ENCODE results near the gene TNFRSF18. TPM values are rescaled to one million over a fixed set of nuclear protein-coding genes. Genes with fewer than 3 reads are reported as not detected.
"Not testable (repeated sequence)": the region's sequence is repeated elsewhere in the genome, so short reads cannot be mapped to it uniquely, and the experiment has no call there.

The TNFRSF18 gene
- total RNA-seq, 1 donor from 2014 or later, result 0.98 TPM

DNA sequence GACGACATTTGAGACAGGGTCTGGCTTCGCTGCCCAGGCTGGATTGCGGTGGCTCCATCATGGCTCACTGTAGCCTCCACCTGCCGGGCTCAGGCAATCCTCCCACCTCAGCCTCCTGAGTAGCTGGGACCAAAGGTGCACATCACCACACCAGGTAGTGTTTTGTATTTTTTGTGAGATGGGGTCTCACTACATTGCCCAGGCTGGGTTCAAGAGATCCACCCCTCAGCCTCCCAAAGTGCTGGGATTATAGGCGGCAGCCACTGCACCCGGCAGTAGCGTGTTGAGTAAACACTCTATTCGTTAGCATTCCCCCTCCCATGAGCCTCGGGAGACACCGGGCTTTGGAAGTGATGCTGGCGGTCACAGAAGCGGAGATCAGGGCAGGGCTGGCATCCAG, 46.9 kb upstream of the TNFRSF18 start:
- no peaks in the 10 kb centered on the region for H3K27me3 ChIP-seq
- no peak overlapping the region for H3K4me3 ChIP-seq
- intact Hi-C loops (cut with DNase I), result no loop called here
- no peaks in the 10 kb centered on the region for H3K9me3 ChIP-seq
- H3K4me1 ChIP-seq, result no peaks in the 10 kb centered on the region
- ATAC-seq (no peak), DNase-seq (no peak)
- peaks cover 50% of the 10 kb centered on the region for H3K36me3 ChIP-seq
- no peak overlapping the region for H3K27ac ChIP-seq
- TF ChIP-seq, protein P1, sequence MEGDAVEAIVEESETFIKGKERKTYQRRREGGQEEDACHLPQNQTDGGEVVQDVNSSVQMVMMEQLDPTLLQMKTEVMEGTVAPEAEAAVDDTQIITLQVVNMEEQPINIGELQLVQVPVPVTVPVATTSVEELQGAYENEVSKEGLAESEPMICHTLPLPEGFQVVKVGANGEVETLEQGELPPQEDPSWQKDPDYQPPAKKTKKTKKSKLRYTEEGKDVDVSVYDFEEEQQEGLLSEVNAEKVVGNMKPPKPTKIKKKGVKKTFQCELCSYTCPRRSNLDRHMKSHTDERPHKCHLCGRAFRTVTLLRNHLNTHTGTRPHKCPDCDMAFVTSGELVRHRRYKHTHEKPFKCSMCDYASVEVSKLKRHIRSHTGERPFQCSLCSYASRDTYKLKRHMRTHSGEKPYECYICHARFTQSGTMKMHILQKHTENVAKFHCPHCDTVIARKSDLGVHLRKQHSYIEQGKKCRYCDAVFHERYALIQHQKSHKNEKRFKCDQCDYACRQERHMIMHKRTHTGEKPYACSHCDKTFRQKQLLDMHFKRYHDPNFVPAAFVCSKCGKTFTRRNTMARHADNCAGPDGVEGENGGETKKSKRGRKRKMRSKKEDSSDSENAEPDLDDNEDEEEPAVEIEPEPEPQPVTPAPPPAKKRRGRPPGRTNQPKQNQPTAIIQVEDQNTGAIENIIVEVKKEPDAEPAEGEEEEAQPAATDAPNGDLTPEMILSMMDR (IDR thresholded peaks at IDR 0.05), result no peak

DNA sequence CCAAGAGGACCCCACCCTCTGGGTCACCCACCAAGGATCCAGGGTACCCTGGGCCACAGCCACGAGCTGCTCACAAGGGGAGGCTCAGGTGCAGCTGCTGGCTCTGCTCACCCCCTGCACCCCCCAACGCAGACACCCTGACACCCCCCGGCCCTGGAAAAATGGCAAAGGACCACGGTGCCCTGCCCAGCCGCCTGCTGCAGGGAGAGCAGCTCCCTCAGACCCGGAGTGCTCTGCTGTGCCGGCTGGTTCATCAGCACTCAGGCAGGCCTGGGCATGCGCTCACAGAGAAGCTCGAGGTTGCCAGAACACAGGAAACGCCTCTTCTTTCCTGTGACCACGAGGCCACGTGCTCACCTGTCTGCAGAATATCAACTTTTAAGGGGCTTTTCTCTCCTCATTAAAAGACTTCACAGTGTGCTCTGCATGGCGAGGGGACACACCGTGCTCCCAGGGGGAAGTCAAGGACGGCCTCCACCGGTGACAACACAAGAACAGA, 44.4 kb upstream of the TNFRSF18 start:
- Histone ChIP-seq H3K4me3 (no peak overlapping the region), H3K27ac (no peak overlapping the region), H3K4me1 (no peaks in the 10 kb centered on the region), H3K36me3 (peaks cover 37% of the 10 kb centered on the region), H3K27me3 (peaks cover 6% of the 10 kb centered on the region), H3K9me3 (no peaks in the 10 kb centered on the region)
- ATAC-seq, result peak; percentile 13
- intact Hi-C loops (cut with DNase I), result no loop called here
- no peak for DNase-seq
- TF ChIP-seq, protein P1 (IDR thresholded peaks at IDR 0.05), result no peak

DNA sequence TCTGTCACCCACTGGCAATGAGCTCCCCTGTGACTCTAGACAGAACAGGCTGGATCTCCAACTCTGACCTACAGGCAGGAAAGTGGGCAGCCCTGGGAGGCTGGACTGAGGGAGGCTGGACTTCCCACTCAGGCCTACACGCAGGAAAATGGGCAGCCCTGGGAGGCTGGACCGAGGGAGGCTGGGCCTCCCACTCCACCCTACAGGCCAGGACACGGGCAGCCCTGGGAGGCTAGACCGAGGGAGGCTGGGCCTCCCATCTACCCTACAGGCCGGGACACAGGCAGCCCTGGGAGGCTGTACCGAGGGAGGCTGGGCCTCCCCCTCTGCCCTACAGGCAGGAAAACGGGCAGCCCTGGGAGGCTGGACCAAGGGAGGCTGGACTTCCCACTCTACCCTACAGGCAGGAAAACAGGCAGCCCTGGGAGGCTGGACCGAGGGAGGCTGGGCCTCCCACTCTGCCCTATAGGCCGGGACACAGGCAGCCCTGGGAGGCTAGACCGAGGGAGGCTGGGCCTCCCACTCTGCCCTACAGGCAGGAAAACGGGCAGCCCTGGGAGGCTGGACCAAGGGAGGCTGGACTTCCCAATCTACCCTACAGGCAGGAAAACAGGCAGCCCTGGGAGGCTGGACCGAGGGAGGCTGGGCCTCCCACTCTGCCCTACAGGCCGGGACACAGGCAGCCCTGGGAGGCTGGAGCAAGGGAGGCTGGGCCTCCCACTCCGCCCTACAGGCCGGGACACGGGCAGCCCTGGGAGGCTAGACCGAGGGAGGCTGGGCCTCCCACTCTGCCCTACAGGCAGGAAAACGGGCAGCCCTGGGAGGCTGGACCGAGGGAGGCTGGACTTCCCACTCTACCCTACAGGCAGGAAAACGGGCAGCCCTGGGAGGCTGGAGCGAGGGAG, 41.9 kb upstream of the TNFRSF18 start:
- ATAC-seq; H3K4me3 ChIP-seq; intact Hi-C loops (cut with DNase I); H3K27ac ChIP-seq; H3K9me3 ChIP-seq; DNase-seq; H3K4me1 ChIP-seq: not testable (repeated sequence)
- peaks cover 11% of the 10 kb centered on the region for H3K27me3 ChIP-seq
- H3K36me3 ChIP-seq, result peaks cover 12% of the 10 kb centered on the region

DNA sequence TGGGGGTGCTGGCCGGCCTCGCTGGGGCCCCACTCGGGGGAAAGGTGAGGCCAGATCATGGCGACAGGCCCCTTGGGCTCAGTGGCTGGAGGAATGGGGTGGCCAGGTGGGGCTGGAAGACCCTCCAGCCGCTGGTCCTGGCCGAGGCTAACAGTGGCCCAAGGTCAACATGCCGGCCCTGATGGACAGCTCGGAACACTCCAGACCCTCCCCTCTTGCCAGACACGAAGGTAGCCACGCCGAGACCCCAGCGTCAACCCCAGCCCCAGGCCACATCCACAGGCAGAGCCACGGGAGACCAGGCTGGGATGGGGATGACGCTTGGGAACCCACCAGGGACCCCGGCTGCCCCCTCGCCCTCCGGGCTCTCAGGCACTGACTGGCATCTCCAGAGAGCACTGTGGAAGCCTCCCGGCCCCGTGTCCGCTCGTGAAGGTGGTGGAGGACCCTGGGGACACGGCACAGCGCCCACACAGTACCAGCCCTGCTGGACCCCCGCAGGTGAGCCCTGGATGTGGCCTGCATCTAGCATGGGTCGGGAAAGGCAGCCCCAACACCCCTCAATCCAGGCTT, 41.0 kb upstream of the TNFRSF18 start:
- TF ChIP-seq, protein P1 (IDR thresholded peaks at IDR 0.05), result no peak
- ATAC-seq (no peak), DNase-seq (no peak)
- no peaks in the 10 kb centered on the region for H3K4me1 ChIP-seq
- H3K4me3 ChIP-seq, result no peak overlapping the region
- H3K9me3 ChIP-seq, result no peaks in the 10 kb centered on the region
- H3K27me3 ChIP-seq, result peaks cover 11% of the 10 kb centered on the region
- H3K27ac ChIP-seq, result no peak overlapping the region
- intact Hi-C loops (cut with DNase I), result no loop called here
- peaks cover 6% of the 10 kb centered on the region for H3K36me3 ChIP-seq

DNA sequence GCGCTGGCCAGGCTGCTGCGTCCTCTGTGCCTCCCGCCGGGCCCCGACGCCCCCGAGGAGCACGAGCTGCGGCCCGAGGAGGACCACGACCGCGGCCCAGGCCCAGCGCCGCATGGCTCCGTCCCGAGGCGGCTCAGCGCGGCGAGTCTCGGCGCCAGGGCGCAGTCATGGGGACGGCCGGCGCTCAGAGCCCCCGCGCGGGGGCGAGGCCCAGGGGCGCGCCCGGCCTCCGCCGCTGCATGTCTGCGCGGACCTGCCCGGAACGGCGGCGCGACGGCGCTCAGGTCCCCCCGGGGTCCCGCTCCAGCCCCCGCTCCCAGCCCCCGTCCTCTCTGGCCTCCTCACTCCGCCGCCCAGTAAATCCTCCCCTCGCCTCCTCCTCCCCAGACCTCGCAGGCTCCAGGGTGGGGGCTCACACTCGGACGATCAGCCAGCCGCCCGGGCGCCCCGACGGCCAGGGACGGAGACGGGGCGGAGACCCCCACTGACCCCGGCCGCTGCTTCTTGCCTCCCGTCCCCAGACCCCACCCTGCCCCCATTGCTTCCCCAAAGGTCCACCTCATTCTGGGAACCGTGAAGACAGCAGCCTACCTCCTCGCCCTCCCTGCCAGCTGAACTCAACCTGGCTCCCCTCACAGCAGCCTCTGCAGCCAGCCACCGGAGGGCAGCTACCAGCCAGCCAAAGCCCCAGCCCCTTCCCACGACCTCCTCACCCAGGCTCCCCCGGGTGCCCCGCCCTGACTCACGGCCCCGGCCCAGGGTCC, 40.4 kb upstream of the TNFRSF18 start, which contains the start of gene C1QTNF12:
Gene C1QTNF12 (minus strand): TSS at position 146 of the 764 bp plus-strand sequence. CDS start 32 bp downstream, at position 114.
- intact Hi-C loops (cut with DNase I), result no loop called here
- no peak within 1 kb of the TSS for H3K4me3 ChIP-seq
- TF ChIP-seq, protein P1 (IDR thresholded peaks at IDR 0.05), result no peak
- no peaks in the 10 kb centered on the region for H3K9me3 ChIP-seq
- no peak within 1 kb of the TSS for H3K27ac ChIP-seq
- ATAC-seq (no peak), DNase-seq (peak; percentile 62)
- H3K4me1 ChIP-seq, result no peaks in the 10 kb centered on the region
- peaks cover 11% of the 10 kb centered on the region for H3K27me3 ChIP-seq
- no peaks in the 10 kb centered on the region for H3K36me3 ChIP-seq
